Colonic mucosa (tissue), 4 donors: Measurements from ENCODE around the gene MYO1G. TPM values are rescaled to one million over a fixed set of nuclear protein-coding genes. Genes with fewer than 3 reads are reported as not detected.

Experiments
- DNase-seq: peaks from one replicate; pipeline ENCODE4 v3.0.0-alpha.2; 2020
- H3K27ac ChIP-seq: fragments of 200-600 bp; one replicate; pipeline ENCODE4 v1.8.0; 2021
- H3K27me3 ChIP-seq: fragments of 200-600 bp; one replicate; pipeline ENCODE4 v1.8.0; 2021
- H3K36me3 ChIP-seq: fragments of 200-600 bp; one replicate; pipeline ENCODE4 v1.8.0; 2021
- H3K4me1 ChIP-seq: fragments of 200-600 bp; one replicate; pipeline ENCODE4 v1.8.0; 2021; ENCODE audit warnings: mild to moderate bottlenecking
- H3K4me3 ChIP-seq: fragments of 200-600 bp; one replicate; pipeline ENCODE4 v1.8.0; 2021
- H3K9ac ChIP-seq, 2 donors: one replicate each; pipeline ENCODE4 v1.7.0; 2013; ENCODE audit warnings: control low read depth in 2 of 2, low read depth in 2 of 2, low read length in 2 of 2
- H3K9me3 ChIP-seq: fragments of 200-600 bp; one replicate; pipeline ENCODE4 v1.8.0; 2021
- intact Hi-C: fragments of 100-400 bp; cut with DNase I; formaldehyde crosslinking; loops from one replicate; pipeline ENCODE4 v1.14.1; 2022
- total RNA-seq, 2 donors: library from RNA; stranded (reverse); fragmentation: NEBNext Ultra II Directional in 1 of 2; extraction: Animal tissue kit (Norgen Biotek cat#: 25700) in 1 of 2; gene quantifications; one replicate each; pipeline ENCODE4 v1.2.1, GENCODE V29; 2021
- TF ChIP-seq, protein P1 (sequence below): fragments of 200-600 bp; IDR thresholded peaks from one replicate; pipeline ENCODE4 v1.8.0; 2022; ENCODE audit warnings: antibody characterized with exemption, mild to moderate bottlenecking
- donor health status: healthy.
- donor health status: DM: no; HTN: no; CAD: no.
- donor health status: DM: no; HTN: no; CAD: no.

Gene MYO1G
- total RNA-seq, 2 donors from 2014 or later = 2.1 to 3.6 TPM

DNA sequence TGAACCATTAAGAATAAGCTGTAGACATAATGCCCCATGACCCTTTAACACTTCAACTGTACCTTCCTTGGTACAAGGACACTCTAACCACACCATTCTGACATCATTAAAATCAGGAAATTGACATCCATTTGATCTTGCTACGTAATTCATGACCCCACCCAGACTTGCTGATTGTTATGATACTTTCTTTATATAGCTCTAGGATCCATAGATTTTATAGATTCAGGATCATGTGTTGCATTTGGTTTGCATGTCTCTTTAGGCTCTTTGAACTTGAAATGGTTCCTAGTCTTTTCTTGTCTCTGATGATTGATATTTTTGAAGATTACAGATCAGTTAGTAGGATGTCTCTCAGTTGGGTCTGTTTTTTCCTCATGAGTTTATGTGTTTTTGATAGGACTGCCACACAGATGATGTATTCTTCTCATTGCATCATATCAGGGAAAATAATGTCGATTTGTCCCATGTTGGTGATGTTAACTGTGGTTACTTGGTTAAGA is 34.7 kb upstream of the MYO1G start:
- TF ChIP-seq, protein P1, sequence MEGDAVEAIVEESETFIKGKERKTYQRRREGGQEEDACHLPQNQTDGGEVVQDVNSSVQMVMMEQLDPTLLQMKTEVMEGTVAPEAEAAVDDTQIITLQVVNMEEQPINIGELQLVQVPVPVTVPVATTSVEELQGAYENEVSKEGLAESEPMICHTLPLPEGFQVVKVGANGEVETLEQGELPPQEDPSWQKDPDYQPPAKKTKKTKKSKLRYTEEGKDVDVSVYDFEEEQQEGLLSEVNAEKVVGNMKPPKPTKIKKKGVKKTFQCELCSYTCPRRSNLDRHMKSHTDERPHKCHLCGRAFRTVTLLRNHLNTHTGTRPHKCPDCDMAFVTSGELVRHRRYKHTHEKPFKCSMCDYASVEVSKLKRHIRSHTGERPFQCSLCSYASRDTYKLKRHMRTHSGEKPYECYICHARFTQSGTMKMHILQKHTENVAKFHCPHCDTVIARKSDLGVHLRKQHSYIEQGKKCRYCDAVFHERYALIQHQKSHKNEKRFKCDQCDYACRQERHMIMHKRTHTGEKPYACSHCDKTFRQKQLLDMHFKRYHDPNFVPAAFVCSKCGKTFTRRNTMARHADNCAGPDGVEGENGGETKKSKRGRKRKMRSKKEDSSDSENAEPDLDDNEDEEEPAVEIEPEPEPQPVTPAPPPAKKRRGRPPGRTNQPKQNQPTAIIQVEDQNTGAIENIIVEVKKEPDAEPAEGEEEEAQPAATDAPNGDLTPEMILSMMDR = no peak
- no peak for DNase-seq
- intact Hi-C loops = no loop called here
- Histone ChIP-seq H3K9ac (no peak overlapping the region), H3K9me3 (no peaks in the 10 kb centered on the region), H3K4me1 (no peaks in the 10 kb centered on the region), H3K27me3 (no peaks in the 10 kb centered on the region), H3K36me3 (no peaks in the 10 kb centered on the region), H3K27ac (no peak overlapping the region), H3K4me3 (no peak overlapping the region)

DNA sequence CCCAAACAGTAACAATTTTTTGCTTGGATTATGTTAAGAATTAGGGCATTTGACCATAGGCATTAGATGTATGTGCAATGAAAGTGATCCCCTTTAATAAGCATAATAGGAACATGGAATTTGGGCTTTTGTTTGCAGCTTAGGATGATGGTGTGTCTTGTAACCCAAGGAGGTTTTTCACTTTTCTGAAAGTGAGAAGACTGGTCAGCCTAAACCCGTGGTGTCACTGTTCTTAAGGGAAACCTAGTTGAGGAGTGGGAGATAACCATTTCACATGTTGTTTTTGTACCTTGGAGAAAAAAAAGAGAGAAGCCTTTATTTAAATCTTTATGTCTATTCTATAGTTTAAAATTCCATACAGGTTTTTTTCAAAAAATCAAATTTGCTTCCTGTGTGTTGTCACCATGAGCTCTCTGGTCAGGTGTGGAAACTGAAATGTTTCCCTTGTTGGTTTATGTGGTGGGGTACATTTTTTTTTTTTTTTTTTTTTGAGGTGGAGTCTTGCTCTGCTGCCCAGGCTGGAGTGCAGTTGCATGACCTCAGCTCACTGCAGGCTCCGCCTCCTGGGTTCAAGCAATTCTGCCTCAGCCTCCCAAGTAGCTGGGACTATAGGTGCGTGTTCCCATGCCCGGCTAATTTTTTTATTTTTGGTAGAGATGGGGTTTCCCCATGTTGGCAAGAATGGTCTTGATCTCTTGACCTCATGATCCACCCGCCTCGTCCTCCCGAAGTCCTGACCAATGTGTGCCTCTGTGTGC is 28.9 kb upstream of the MYO1G start:
- H3K9ac ChIP-seq = no peak overlapping the region
- intact Hi-C loops = no loop called here
- no peaks in the 10 kb centered on the region for H3K27me3 ChIP-seq
- TF ChIP-seq, protein P1 = no peak
- no peak overlapping the region for H3K27ac ChIP-seq
- H3K4me3 ChIP-seq = no peak overlapping the region
- no peaks in the 10 kb centered on the region for H3K4me1 ChIP-seq
- DNase-seq = no peak
- no peaks in the 10 kb centered on the region for H3K36me3 ChIP-seq
- H3K9me3 ChIP-seq = no peaks in the 10 kb centered on the region

DNA sequence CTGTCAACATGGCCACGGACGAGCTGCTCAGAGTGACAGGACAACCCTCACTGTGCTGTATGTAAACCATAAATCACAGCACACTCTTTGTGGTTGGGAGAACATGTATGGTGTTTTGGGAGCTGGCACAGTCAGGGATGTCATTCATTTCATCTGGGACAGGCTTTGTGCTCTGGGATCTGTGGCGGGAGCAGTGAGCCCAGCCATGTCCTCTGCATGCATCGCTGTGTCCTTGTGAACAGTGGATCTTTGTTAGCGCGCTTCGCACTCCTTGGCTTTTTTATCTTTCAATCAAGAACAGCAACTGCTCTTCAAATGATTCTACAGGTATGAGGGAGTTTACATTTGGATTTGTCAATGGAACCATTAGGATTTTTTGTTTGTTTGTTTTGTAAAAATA is 28.3 kb upstream of the MYO1G start:
- Histone ChIP-seq H3K27ac (no peak overlapping the region), H3K9me3 (no peaks in the 10 kb centered on the region), H3K27me3 (no peaks in the 10 kb centered on the region), H3K36me3 (no peaks in the 10 kb centered on the region), H3K4me3 (no peak overlapping the region), H3K4me1 (no peaks in the 10 kb centered on the region), H3K9ac (no peak overlapping the region)
- TF ChIP-seq, protein P1 = no peak
- intact Hi-C loops = no loop called here
- no peak for DNase-seq

DNA sequence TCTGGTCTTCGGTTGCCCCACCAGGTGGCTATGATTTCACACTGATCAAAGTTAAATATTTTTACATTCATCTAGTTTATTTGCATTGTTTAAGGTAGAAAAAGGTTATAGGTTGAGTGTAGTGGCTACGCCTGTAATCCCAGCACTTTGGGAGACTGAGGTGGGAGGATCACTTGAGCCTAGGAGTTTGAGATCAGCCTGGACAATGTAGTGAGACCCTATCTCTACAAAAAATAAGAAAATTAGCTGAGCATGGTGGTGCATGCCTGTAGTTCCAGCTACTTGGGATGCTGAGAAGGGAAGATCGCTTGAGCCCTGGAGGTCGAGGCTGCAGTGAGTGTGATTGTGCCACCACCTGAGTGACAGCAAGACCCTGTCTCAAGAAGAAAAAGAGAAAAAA is 25.0 kb upstream of the MYO1G start:
- Histone ChIP-seq H3K4me1 (no peaks in the 10 kb centered on the region), H3K27ac (no peak overlapping the region), H3K9ac (no peak overlapping the region), H3K4me3 (no peak overlapping the region), H3K9me3 (no peaks in the 10 kb centered on the region), H3K36me3 (no peaks in the 10 kb centered on the region), H3K27me3 (no peaks in the 10 kb centered on the region)
- intact Hi-C loops = no loop called here
- no peak for DNase-seq
- TF ChIP-seq, protein P1 = no peak

DNA sequence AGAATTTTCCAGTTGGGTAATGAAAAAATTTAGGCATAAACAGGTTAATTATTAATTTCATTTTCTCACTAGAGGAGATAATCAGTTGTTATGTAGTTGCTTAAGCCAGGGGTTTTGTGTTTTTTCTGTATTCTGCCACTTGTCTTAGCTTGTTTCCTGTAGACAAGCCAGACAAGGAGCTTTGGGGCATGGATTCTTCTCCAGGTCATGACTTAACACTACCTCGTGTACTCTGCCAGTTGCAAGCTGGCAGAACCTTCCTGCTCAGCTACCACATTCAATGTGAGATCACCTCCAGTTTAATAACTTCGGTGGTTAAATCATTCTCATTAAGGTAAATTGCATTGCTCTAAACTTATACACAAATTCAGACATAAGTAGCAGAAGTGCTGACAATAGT is 23.0 kb upstream of the MYO1G start:
- TF ChIP-seq, protein P1 = no peak
- H3K36me3 ChIP-seq = no peaks in the 10 kb centered on the region
- no peak overlapping the region for H3K27ac ChIP-seq
- no peaks in the 10 kb centered on the region for H3K27me3 ChIP-seq
- intact Hi-C loops = no loop called here
- no peak overlapping the region for H3K4me3 ChIP-seq
- no peaks in the 10 kb centered on the region for H3K4me1 ChIP-seq
- no peak overlapping the region for H3K9ac ChIP-seq
- DNase-seq = no peak
- no peaks in the 10 kb centered on the region for H3K9me3 ChIP-seq
